Measurements from ENCODE around the gene PPM1E.

DNA sequence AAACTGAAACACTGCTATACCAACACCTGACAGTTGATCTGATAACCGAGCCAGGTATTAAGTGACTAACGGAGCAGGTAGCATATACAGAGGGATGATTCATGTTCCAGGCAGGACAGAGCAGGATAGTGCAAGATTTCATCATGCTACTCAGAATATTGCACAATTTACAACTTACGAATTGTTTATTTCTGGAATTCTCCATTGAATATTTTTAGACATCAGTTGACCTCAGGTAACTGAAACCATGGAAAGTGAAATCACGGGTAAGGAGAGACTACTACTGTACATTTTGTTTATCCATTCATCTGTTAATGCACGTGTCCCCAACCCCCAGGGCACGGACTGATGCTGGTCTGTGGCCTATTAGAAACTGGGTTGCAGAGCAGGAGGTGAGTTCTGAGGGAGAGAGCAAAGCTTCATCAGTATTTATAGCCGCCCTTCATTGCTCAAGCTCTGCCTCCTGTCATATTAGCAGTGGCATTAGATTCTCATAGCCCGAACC, 14.5 kb upstream of the PPM1E start:
- TF ChIP-seq, protein P1, sequence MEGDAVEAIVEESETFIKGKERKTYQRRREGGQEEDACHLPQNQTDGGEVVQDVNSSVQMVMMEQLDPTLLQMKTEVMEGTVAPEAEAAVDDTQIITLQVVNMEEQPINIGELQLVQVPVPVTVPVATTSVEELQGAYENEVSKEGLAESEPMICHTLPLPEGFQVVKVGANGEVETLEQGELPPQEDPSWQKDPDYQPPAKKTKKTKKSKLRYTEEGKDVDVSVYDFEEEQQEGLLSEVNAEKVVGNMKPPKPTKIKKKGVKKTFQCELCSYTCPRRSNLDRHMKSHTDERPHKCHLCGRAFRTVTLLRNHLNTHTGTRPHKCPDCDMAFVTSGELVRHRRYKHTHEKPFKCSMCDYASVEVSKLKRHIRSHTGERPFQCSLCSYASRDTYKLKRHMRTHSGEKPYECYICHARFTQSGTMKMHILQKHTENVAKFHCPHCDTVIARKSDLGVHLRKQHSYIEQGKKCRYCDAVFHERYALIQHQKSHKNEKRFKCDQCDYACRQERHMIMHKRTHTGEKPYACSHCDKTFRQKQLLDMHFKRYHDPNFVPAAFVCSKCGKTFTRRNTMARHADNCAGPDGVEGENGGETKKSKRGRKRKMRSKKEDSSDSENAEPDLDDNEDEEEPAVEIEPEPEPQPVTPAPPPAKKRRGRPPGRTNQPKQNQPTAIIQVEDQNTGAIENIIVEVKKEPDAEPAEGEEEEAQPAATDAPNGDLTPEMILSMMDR (IDR thresholded peaks at IDR 0.05) = no peak
- no peak for TF ChIP-seq POLR2A (IDR thresholded peaks at IDR 0.05)
